ENCODE measurements around the gene METTL21C. TPM values are rescaled to one million over a fixed set of nuclear protein-coding genes. Genes with fewer than 3 reads are reported as not detected.

Gene METTL21C
- total and polyA plus RNA-seq, 4 experiments from 2014 or later: not detected

DNA sequence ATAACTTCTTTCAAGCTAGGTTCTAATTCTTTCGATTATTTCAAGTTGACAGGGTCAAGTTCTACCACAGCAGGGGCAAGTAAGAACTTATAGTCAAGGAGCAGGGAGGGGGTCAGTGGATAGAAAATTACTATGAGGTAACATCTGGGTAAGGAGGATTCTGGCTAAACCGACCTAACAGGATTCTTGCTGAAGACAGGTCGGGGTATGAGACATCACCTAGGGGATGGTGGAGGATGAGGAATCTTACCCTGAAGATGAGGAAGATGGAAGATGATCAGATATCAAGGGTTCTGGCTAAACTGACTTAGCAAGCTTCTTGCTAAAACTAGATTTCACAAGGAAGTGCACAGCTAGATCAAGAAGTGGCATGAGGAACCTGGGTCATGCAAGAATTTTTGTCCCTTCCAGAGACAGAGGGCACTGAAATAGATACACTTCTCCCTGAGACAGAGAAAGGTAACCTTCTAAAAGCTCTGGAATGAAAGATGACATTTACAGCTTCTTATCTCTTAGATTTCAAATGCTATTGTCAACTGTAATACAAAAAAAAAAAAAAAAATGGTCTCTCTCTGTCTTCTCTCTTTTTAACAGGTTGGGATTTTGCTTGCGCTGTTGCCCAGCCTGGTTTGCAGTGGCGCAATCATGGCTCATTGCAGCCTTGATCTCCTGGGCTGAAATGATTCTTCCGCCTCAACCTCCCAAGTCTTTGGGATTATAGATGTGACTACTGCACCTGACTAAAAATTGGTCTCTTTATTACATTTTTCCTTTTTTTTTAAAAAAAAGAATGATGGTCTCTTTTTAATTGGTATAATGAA lies 9.6 kb upstream of the METTL21C start:
- Mint-ChIP-seq H3K27ac (no peak overlapping the region), H3K4me1 (no peaks in the 10 kb centered on the region), H3K4me3 (peak overlapping the region in 1 of 8 donors; percentile 4), H3K27me3 (peaks cover 0 to 4% of the 10 kb centered on the region in 2 donors), H3K36me3 (no peaks in the 10 kb centered on the region), H3K9me3 (peaks cover 0 to 7% (median 3%) of the 10 kb centered on the region in 8 donors)
- DNase-seq: no peak
- ChIA-PET CTCF (ENCODE audit: partially characterized antibody) (no interaction called here), POLR2A (ENCODE audit: partially characterized antibody) (no interaction called here)
- Histone ChIP-seq H3K27me3 (ENCODE audit: insufficient read depth, low read length) (no peaks in the 10 kb centered on the region), H3K9me3 (ENCODE audit: control insufficient read depth in 1 of 2, low read length in 2 of 2) (no peaks in the 10 kb centered on the region), H3K4me3 (ENCODE audit: low read length in 2 of 2) (no peak overlapping the region), H3K27ac (ENCODE audit: low read depth, low read length) (no peak overlapping the region), H3K4me1 (ENCODE audit: insufficient read depth, low read length) (no peaks in the 10 kb centered on the region), H3K36me3 (ENCODE audit: insufficient read depth, low read length) (no peaks in the 10 kb centered on the region)
- intact Hi-C loops (cut with micrococcal nuclease): no loop called here

GRCh38 chr13:102703726-102704035 lies 8.8 kb upstream of the METTL21C start:
- H3K4me1 Mint-ChIP-seq: no peaks in the 10 kb centered on the region
- ChIA-PET POLR2A (ENCODE audit: partially characterized antibody) (no interaction called here), CTCF (ENCODE audit: partially characterized antibody) (interaction anchor here (0.6 kb wide), 1 partner anchor 25 kb away, joined by 3 read pairs; no protein-coding TSS in a partner anchor)
- intact Hi-C loops (cut with micrococcal nuclease): no loop called here
- no peaks in the 10 kb centered on the region for H3K36me3 Mint-ChIP-seq
- Histone ChIP-seq H3K9me3 (ENCODE audit: control insufficient read depth in 1 of 2, low read length in 2 of 2) (no peaks in the 10 kb centered on the region), H3K4me3 (ENCODE audit: low read length in 2 of 2) (no peak overlapping the region), H3K4me1 (ENCODE audit: insufficient read depth, low read length) (no peaks in the 10 kb centered on the region), H3K27me3 (ENCODE audit: insufficient read depth, low read length) (no peaks in the 10 kb centered on the region), H3K36me3 (ENCODE audit: insufficient read depth, low read length) (no peaks in the 10 kb centered on the region), H3K27ac (ENCODE audit: low read depth, low read length) (no peak overlapping the region)
- peaks cover 0 to 6% of the 10 kb centered on the region in 2 donors for H3K27me3 Mint-ChIP-seq
- no peak for DNase-seq
- peaks cover 0 to 9% (median 3%) of the 10 kb centered on the region in 8 donors for H3K9me3 Mint-ChIP-seq
- no peak overlapping the region for H3K4me3 Mint-ChIP-seq
- no peak overlapping the region for H3K27ac Mint-ChIP-seq

- Histone ChIP-seq H3K27me3 (ENCODE audit: insufficient read depth, low read length) (no peaks in the 10 kb centered on the region), H3K9me3 (ENCODE audit: control insufficient read depth in 1 of 2, low read length in 2 of 2) (no peaks in the 10 kb centered on the region), H3K4me3 (ENCODE audit: low read length in 2 of 2) (no peak overlapping the region), H3K36me3 (ENCODE audit: insufficient read depth, low read length) (no peaks in the 10 kb centered on the region), H3K27ac (ENCODE audit: low read depth, low read length) (no peak overlapping the region), H3K4me1 (ENCODE audit: insufficient read depth, low read length) (no peaks in the 10 kb centered on the region)
- Mint-ChIP-seq H3K27ac (peak overlapping the region in 1 of 7 donors; percentile 80), H3K9me3 (peaks cover 0 to 14% (median 8%) of the 10 kb centered on the region in 8 donors), H3K36me3 (peaks cover 0 to 4% of the 10 kb centered on the region in 2 donors), H3K27me3 (peaks cover 0 to 6% of the 10 kb centered on the region in 2 donors), H3K4me3 (no peak overlapping the region), H3K4me1 (no peaks in the 10 kb centered on the region)
- CTCF ChIA-PET (ENCODE audit: partially characterized antibody): interaction anchor here (0.6 kb wide), 1 partner anchor 25 kb away, joined by 3 read pairs; no protein-coding TSS in a partner anchor
- POLR2A ChIA-PET (ENCODE audit: partially characterized antibody): no interaction called here
- intact Hi-C loops (cut with micrococcal nuclease): no loop called here
- DNase-seq: no peak
Measured at GRCh38 chr13:102702965-102703725, 8.3 kb upstream of the METTL21C start.

- no peak overlapping the region for H3K4me3 Mint-ChIP-seq
- peaks cover 4 to 9% of the 10 kb centered on the region in 2 donors for H3K27me3 Mint-ChIP-seq
- H3K27ac ChIP-seq (ENCODE audit: low read depth, low read length): no peak overlapping the region
- no peak overlapping the region for H3K4me3 ChIP-seq (ENCODE audit: low read length in 2 of 2)
- no peak overlapping the region for H3K27ac Mint-ChIP-seq
- CTCF ChIA-PET (ENCODE audit: partially characterized antibody): no interaction called here
- no peak for DNase-seq
- H3K9me3 ChIP-seq (ENCODE audit: control insufficient read depth in 1 of 2, low read length in 2 of 2): no peaks in the 10 kb centered on the region
- intact Hi-C loops (cut with micrococcal nuclease): no loop called here
- H3K36me3 ChIP-seq (ENCODE audit: insufficient read depth, low read length): no peaks in the 10 kb centered on the region
- H3K9me3 Mint-ChIP-seq: peaks cover 0 to 19% (median 8%) of the 10 kb centered on the region in 8 donors
- H3K36me3 Mint-ChIP-seq: peaks cover 0 to 4% of the 10 kb centered on the region in 2 donors
- no peaks in the 10 kb centered on the region for H3K4me1 Mint-ChIP-seq
- POLR2A ChIA-PET (ENCODE audit: partially characterized antibody): interaction anchor here (0.8 kb wide), 1 partner anchor 20 kb away, joined by 3 read pairs; no protein-coding TSS in a partner anchor
- H3K27me3 ChIP-seq (ENCODE audit: insufficient read depth, low read length): no peaks in the 10 kb centered on the region
- H3K4me1 ChIP-seq (ENCODE audit: insufficient read depth, low read length): no peaks in the 10 kb centered on the region
Measured at GRCh38 chr13:102701331-102701730, 6.5 kb upstream of the METTL21C start.

DNA sequence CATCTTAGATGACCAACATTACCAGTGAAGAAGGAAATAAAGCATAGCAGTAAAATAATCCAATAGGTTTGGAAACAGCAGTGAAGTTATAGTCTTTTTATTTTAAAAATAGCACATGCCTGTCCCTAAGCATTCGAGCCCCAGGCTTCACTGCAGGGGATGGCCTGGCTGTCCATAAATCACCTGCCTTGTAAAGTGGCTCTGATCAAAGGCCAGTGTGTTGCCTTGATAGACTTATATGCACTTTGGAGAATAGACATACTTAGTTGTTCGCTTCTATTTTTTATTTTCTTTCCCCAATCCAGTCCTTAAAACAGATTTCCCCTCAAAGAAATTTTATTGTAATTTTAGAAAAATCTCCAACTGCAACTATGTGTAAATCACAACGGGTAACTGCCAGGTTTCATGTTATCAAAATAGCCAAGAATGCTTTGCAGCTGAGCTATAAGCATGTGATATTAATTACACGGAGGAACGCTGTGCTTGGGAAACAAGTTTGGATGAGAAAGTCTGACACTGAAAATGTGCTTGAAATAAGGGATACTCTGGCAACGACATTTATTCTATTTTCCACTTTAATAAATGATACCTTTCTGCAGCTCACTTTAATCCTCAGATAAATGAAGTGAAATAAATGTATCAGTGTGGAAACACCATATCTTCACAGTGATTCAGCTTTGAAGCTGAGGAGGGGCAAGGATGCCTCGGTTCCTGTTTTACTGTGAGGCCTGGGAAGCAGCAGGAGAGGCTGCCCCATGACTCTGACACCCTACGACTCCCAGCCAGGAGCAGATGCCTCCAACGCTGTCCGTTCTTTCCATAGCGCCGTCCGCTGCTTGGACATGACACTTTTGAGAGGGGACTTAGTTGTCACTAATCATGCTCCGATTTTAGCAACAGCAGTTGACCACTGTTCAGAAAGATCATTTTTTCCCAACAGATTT lies 5.5 kb upstream of the METTL21C start:
- no peak overlapping the region for H3K4me3 Mint-ChIP-seq
- Histone ChIP-seq H3K4me1 (ENCODE audit: insufficient read depth, low read length) (no peaks in the 10 kb centered on the region), H3K9me3 (ENCODE audit: control insufficient read depth in 1 of 2, low read length in 2 of 2) (no peaks in the 10 kb centered on the region), H3K4me3 (ENCODE audit: low read length in 2 of 2) (no peak overlapping the region), H3K27ac (ENCODE audit: low read depth, low read length) (no peak overlapping the region), H3K27me3 (ENCODE audit: insufficient read depth, low read length) (no peaks in the 10 kb centered on the region), H3K36me3 (ENCODE audit: insufficient read depth, low read length) (no peaks in the 10 kb centered on the region)
- peaks cover 4 to 15% of the 10 kb centered on the region in 2 donors for H3K27me3 Mint-ChIP-seq
- H3K27ac Mint-ChIP-seq: no peak overlapping the region
- no peak for DNase-seq
- H3K9me3 Mint-ChIP-seq: peaks cover 0 to 19% (median 8%) of the 10 kb centered on the region in 8 donors
- ChIA-PET CTCF (ENCODE audit: partially characterized antibody) (no interaction called here), POLR2A (ENCODE audit: partially characterized antibody) (no interaction called here)
- intact Hi-C loops (cut with micrococcal nuclease): no loop called here
- H3K4me1 Mint-ChIP-seq: no peaks in the 10 kb centered on the region
- H3K36me3 Mint-ChIP-seq: peaks cover 0 to 4% of the 10 kb centered on the region in 2 donors

DNA sequence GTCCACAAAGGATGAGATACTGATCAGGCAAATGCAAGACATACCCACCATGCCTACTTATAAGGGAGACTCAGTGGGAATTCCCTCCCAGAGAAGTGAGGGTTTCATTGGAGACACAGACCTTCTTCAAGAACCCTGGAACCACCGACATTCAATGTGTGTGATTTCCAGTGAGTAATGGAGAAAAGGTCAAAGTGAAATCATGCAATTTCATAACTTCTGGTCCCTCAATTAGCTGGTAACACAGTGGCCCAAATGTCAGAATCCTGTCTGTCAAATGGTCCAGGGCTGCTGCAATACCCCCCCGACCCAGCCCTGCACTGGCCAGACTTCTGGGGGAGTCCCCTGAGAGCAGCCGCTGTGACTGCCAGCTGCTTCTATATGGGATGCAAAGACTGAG lies 4.7 kb upstream of the METTL21C start:
- no peak for DNase-seq
- H3K36me3 Mint-ChIP-seq: peaks cover 0 to 4% of the 10 kb centered on the region in 2 donors
- H3K36me3 ChIP-seq (ENCODE audit: insufficient read depth, low read length): no peaks in the 10 kb centered on the region
- ChIA-PET CTCF (ENCODE audit: partially characterized antibody) (no interaction called here), POLR2A (ENCODE audit: partially characterized antibody) (no interaction called here)
- H3K9me3 ChIP-seq (ENCODE audit: control insufficient read depth in 1 of 2, low read length in 2 of 2): no peaks in the 10 kb centered on the region
- no peaks in the 10 kb centered on the region for H3K4me1 ChIP-seq (ENCODE audit: insufficient read depth, low read length)
- intact Hi-C loops (cut with micrococcal nuclease): no loop called here
- no peaks in the 10 kb centered on the region for H3K27me3 ChIP-seq (ENCODE audit: insufficient read depth, low read length)
- H3K27ac ChIP-seq (ENCODE audit: low read depth, low read length): no peak overlapping the region
- H3K9me3 Mint-ChIP-seq: peaks cover 0 to 19% (median 8%) of the 10 kb centered on the region in 8 donors
- H3K4me1 Mint-ChIP-seq: no peaks in the 10 kb centered on the region
- peaks cover 11 to 20% of the 10 kb centered on the region in 2 donors for H3K27me3 Mint-ChIP-seq
- H3K4me3 ChIP-seq (ENCODE audit: low read length in 2 of 2): no peak overlapping the region
- H3K27ac Mint-ChIP-seq: no peak overlapping the region
- H3K4me3 Mint-ChIP-seq: no peak overlapping the region

GRCh38 chr13:102698649-102698980 lies 3.8 kb upstream of the METTL21C start:
- Mint-ChIP-seq H3K27me3 (peaks cover 13 to 21% of the 10 kb centered on the region in 2 donors), H3K27ac (no peak overlapping the region), H3K36me3 (peaks cover 0 to 4% of the 10 kb centered on the region in 2 donors), H3K4me3 (no peak overlapping the region), H3K9me3 (peaks cover 0 to 19% (median 8%) of the 10 kb centered on the region in 8 donors), H3K4me1 (no peaks in the 10 kb centered on the region)
- ChIA-PET POLR2A (ENCODE audit: partially characterized antibody) (no interaction called here), CTCF (ENCODE audit: partially characterized antibody) (no interaction called here)
- H3K4me1 ChIP-seq (ENCODE audit: insufficient read depth, low read length): no peaks in the 10 kb centered on the region
- no peak overlapping the region for H3K4me3 ChIP-seq (ENCODE audit: low read length in 2 of 2)
- no peaks in the 10 kb centered on the region for H3K9me3 ChIP-seq (ENCODE audit: control insufficient read depth in 1 of 2, low read length in 2 of 2)
- intact Hi-C loops (cut with micrococcal nuclease): no loop called here
- no peak for DNase-seq
- H3K36me3 ChIP-seq (ENCODE audit: insufficient read depth, low read length): no peaks in the 10 kb centered on the region
- no peak overlapping the region for H3K27ac ChIP-seq (ENCODE audit: low read depth, low read length)
- no peaks in the 10 kb centered on the region for H3K27me3 ChIP-seq (ENCODE audit: insufficient read depth, low read length)
